HG03354 (cell line): ENCODE measurements around the gene PHYHIPL.

Experiments
- ATAC-seq: cut with Tn5 transposase; IDR thresholded peaks from one replicate; pipeline ENCODE4 v1.9.1; 2021; ENCODE audit warnings: mild to moderate bottlenecking; ENCODE audit not compliant: unreplicated experiment, poor library complexity, severe bottlenecking

PHYHIPL gene

DNA sequence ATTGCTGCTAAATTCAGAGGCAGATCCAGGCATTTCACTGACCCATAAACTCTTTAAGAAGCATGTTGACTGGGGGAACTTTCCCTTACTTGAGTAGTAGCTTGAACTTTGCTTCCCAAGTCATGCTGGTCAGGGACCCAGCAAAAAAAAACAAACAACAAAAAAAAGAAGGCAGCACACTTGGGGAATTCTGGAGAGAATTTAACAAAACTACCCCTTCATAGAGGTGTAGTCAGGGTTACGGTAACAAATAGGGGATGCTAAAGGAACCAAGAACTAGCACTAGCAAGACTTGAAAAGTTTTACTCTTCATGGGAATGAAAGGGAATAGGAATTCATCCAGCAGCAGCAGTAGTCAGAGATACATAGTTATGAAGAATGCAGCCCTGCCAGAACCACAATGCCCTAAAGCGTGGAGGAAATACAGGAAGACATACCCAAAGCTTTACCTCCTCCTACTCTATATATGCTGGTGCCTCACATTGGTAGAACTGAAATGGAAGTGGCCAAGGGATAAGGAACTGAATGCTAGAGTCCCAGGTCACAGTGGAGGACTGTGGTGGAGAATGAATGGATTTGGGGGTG lies 67.3 kb downstream of the PHYHIPL start:
- no peak for ATAC-seq

DNA sequence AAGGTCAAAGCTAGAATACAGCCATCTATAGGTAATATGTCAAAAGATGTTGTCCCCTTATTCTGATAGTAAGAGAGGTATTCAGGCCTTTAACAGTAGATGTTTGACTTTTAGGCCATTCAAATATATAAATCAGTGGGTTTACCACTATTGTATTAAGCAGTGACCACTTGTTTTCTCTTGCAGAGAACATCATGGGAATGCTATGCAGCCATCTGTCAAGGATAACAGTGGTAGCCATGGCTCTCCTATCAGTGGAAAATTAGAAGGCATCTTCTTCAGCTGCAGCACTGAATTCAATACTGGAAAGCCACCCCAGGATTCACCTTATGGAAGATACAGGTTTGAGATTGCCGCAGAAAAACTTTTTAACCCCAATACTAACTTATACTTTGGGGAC lies 68.4 kb downstream of the PHYHIPL start:
- ATAC-seq = no peak

DNA sequence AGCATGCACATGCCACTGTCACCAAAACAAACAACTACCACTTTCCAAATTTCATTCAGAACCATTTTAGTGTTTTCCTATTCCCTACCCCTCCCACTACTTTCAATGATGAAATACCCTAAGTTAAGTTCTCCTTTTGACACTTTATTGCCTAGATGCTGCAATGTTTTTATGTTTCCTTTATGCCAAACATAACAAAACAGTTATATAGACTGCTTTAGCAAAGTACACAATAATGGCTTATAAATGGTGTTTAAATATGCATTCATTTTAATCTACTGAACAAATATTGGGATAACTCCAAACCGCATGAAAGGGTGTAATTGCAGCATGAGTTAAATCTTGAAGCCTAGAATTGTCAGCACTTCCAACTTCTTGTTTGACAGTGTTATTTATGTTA lies 69.2 kb downstream of the PHYHIPL start:
- ATAC-seq = no peak

DNA sequence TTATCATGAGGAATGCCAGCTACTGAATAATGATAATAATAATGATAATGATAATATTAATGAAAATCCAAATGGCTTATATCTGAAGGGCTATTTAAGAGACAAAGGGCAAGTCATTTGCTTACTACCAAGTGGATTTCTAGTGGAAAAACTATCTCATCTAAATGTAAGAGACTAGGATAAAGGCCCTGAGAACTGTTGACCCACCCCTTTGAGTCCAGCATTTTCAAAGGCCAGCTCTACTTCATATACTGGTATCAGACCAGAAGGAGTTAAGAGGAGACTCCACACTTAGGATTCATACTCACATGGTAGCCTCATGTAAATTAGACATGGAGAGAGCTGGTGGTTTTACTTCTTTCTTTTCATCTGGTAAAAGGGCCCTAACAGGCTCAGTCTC lies 76.0 kb downstream of the PHYHIPL start:
- ATAC-seq = no peak

DNA sequence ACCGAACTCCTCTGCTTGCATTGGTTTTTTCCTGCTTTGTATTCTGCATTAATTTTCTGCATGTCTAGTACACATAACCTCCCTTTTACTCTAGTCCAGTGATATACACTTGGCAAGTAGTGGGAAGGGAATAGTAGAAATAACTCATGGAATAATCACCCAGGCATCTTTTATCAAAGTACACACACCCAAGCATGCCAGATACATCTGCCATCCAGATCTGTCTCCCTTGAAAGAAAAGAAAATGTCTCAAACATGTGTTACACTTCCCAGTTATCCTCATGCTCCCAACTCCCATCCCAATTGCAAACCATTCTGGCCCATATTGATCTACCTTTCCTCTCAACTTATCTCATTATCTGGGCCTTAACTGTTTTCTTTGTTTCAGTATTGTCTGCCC lies 79.0 kb downstream of the PHYHIPL start:
- ATAC-seq = no peak

GRCh38 chr10:59257224-59257623 lies 80.8 kb downstream of the PHYHIPL start:
- no peak for ATAC-seq

- ATAC-seq = no peak
These were observed 82.4 kb downstream of the PHYHIPL start for GRCh38 chr10:59258890-59259289.

- no peak for ATAC-seq
These were observed 88.7 kb downstream of the PHYHIPL start for GRCh38 chr10:59265141-59265540.

DNA sequence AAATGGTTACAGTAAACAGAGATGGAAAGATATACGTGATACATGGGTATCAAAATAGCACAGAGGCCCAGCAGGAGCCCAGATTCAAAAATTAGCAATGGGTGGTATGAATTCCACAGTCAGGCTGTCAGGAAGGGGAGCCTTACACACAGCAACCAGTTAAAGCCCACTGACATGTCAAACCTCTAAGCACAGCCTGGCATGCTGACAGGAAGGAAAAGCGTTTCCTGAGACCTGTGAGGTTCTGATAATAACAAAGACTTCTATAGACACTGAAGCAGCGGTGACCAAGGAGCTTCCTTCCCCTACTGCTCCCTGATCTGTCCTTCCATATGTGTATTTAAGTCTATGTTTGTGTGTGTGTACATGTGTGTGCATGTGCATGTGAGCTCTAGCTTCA lies 89.9 kb downstream of the PHYHIPL start:
- ATAC-seq = no peak

DNA sequence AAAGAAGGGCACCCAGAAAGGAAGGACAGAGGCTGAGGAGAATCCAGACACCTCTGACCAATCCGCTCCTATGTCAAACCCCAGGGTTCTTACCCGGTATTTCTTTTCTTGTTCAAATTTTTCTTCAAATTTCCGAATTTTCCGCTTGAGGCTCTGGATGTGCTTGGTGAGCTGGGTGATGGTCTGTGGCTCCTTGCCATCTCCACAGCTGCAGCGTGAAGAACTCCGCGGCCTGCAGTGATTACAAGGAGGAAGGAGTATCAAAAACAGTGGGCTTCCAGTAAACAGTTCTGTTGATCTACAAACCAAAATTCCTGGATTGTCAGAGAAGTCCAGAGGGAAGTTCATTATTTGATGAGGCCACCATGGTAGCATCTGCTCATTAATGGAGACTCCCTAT lies 92.0 kb downstream of the PHYHIPL start:
- no peak for ATAC-seq

DNA sequence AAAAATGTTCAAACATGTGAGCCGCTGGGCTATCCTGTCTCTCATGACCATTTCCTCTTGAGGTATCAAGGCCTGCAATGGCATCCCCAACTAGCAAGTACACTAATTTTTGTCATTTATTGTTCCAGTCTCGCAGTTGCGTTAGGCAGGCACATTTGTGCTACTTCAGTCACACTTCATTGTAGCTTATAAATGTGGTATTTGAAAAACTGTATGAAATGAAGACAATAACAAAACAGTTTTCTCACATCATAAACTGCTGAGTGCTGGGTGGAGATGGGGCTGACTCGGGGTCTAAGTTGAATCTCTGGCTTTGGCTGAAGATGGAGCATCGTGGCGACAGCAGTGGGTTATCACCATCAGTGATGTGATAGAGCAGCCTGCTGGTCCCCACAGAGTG lies 93.2 kb downstream of the PHYHIPL start:
- no peak for ATAC-seq

- no peak for ATAC-seq
These were observed 94.0 kb downstream of the PHYHIPL start for GRCh38 chr10:59270492-59270891.

- ATAC-seq = no peak
These were observed 94.7 kb downstream of the PHYHIPL start for GRCh38 chr10:59271160-59271559.

GRCh38 chr10:59272061-59272460 lies 95.6 kb downstream of the PHYHIPL start:
- no peak for ATAC-seq

DNA sequence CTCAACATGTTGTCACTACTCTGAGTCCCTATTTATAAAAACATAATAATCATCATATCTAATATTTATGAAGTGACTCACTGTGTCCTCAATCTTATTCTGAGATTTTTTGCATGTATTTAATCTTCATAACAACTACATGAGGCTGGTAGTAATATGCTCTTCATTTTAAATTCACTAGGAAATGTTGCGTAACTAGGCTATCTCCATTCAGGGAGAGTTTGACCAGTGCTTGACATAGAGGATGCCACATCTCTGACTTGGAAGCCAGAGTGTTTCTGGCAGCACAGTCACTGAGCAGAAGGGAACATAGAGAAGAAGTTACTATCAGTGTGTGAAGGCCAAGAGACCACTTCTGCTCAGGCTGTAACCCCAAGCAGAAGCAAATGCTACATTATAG lies 97.0 kb downstream of the PHYHIPL start:
- no peak for ATAC-seq

GRCh38 chr10:59276133-59276532 lies 99.7 kb downstream of the PHYHIPL start:
- ATAC-seq = no peak

DNA sequence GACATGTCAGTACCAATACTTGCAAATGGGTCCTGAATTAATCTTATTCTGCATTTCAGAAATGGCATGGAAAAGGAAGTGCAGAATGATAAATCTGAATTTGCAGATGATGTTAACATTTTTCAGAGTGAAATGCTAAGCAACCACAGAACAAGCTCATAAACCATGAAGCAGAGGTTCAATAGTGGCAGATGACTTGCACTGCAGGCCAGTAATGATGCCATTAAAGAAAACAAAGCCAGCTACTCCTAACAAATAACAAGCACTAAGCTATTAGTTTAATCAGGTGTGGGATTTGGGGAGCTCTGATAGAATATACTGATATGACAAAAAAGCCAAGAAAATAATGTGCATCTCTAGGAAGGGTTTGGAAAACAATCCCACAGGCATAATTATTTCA lies 100.5 kb downstream of the PHYHIPL start:
- ATAC-seq = no peak

GRCh38 chr10:59279476-59279875 lies 103.0 kb downstream of the PHYHIPL start:
- no peak for ATAC-seq

- no peak for ATAC-seq
These were observed 103.6 kb downstream of the PHYHIPL start for GRCh38 chr10:59279991-59280505.

DNA sequence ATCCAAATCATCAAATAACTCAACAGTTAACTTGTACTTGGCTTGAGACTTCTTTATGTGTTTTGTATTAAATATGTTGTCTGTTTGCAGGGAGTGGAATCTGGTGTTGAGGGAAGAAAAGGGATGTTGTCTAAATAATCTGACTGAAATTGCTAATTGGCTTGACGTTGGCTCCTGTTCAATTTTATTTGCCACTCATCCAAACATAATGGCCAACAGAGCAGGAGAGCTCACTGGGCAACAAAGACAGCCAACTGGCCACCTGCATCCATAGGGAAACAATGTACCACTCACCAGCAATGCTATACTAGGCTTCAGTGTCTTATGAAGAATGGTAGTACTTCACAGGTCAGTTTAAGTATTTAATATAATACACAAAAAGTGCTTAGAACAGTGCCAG lies 105.4 kb downstream of the PHYHIPL start:
- ATAC-seq = no peak

DNA sequence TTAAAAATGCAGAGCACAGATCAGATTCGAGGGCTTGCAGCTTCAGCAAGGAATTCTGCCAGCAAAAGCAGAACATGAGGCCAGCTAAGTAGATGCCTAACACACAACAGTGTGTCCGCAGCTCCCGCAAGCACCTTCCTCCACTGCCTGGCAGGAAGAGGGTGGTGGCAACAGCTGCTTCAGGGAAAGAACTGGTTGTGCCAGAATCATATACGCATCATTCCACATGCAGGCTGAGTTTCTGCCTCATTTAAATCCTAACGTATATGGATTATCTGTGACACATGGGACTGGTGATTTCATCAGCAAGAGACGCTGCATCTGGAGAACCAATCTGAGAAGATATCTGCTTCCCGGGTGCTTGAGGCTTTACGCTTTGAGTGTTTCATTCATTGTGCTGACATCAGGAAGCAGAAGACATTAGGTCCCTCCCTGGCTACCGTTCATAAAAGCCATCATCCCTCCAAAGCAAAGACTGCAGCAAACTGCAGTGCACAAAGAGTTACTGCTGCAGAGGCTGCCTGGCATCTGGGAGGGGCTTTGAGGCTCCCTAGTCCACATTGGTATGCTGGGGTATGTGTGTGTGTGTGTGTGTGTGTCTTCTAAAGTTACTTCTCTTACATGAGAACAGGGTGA lies 107.1 kb downstream of the PHYHIPL start:
- ATAC-seq = no peak
